T-helper 17 cell (primary cell): ENCODE measurements around the gene CLSTN2. TPM values are rescaled to one million over a fixed set of nuclear protein-coding genes. Genes with fewer than 3 reads are reported as not detected.
"Not testable (repeated sequence)": the region's sequence is repeated elsewhere in the genome, so short reads cannot be mapped to it uniquely, and the experiment has no call there.

Experiments
- ATAC-seq: fragments of 150-1000 bp; cut with Tn5 transposase; 2 replicates; pipeline ENCODE4 v1.10.0; 2021; ENCODE audit warnings: mild to moderate bottlenecking, moderate library complexity
- DNase-seq, 3 donors: peaks; one replicate each; pipeline versions ENCODE4 v3.0.0 to v3.0.0-alpha.2; 2020 to 2021
- H3K9me3 ChIP-seq: one replicate; pipeline ENCODE4 v1.7.0; 2013; ENCODE audit warnings: low read length, mild to moderate bottlenecking; ENCODE audit not compliant: control insufficient read depth, poor library complexity, severe bottlenecking
- H3K27ac Mint-ChIP-seq: one replicate; pipeline ENCODE4 v1.8.0; 2022; ENCODE audit warnings: mild to moderate bottlenecking, moderate library complexity, mixed read lengths
- H3K27me3 Mint-ChIP-seq: one replicate; pipeline ENCODE4 v1.8.0; 2022; ENCODE audit warnings: mixed read lengths
- H3K36me3 Mint-ChIP-seq: one replicate; pipeline ENCODE4 v1.8.0; 2022; ENCODE audit warnings: low read depth, mixed read lengths
- H3K4me1 Mint-ChIP-seq: one replicate; pipeline ENCODE4 v1.8.0; 2022; ENCODE audit warnings: mild to moderate bottlenecking, mixed read lengths
- H3K4me3 Mint-ChIP-seq: one replicate; pipeline ENCODE4 v1.8.0; 2022; ENCODE audit warnings: mild to moderate bottlenecking, moderate library complexity, mixed read lengths
- total RNA-seq, 4 donors: library from RNA in 2 of 4; stranded (reverse) in 2 of 4; gene quantifications; one replicate each; pipeline ENCODE4 v1.2.3 and lab custom pipeline; 2022 to 2026

Gene CLSTN2
- total RNA-seq, 2 donors from 2014 or later: not detected

DNA sequence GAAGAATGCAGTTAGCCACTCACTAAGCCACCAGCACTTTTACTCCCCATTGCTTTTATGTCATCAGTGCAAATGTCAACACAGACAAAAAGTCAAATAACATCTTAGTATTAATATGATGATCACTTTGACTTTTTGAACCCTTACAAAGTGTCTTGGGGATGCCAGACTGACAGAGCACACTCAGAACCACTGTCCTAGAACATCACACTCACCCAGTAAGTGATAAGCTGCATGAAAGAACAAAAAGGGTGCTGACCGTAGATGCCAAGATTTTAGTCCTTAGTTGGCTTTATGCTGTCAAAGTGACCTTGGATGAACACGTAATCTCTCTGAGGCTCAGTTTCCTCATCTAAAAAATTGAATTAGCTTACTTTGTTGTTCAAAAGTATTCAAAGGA is 463.4 kb downstream of the CLSTN2 start:
- DNase-seq: no peak
- Mint-ChIP-seq H3K4me3 (no peak overlapping the region), H3K36me3 (no peaks in the 10 kb centered on the region), H3K27ac (no peak overlapping the region), H3K4me1 (no peaks in the 10 kb centered on the region), H3K27me3 (peaks cover 10% of the 10 kb centered on the region)
- H3K9me3 ChIP-seq: no peaks in the 10 kb centered on the region
- ATAC-seq: no peak

DNA sequence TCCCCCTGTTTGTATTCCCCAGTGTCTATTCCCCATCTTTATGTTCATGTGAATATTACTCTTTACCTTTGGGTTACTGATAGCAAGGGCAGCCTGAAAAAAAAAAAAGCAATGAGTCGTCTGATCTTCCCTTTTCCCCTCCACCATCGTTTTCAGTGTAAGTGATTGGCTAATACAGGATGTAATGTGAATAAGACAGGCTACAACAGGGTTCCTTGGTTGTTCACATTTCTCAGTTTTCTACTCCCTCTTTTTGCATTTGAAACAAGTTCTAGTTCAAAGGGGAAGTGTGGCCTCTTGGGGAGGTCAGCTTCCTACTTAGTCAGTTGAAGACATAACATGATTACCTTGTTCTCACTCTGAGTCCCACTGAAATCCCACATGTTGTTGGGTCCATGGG is 464.9 kb downstream of the CLSTN2 start:
- H3K36me3 Mint-ChIP-seq: no peaks in the 10 kb centered on the region
- H3K27me3 Mint-ChIP-seq: peaks cover 4% of the 10 kb centered on the region
- H3K27ac Mint-ChIP-seq: no peak overlapping the region
- ATAC-seq (no peak), DNase-seq (no peak)
- no peak overlapping the region for H3K4me3 Mint-ChIP-seq
- H3K4me1 Mint-ChIP-seq: no peaks in the 10 kb centered on the region
- no peaks in the 10 kb centered on the region for H3K9me3 ChIP-seq

DNA sequence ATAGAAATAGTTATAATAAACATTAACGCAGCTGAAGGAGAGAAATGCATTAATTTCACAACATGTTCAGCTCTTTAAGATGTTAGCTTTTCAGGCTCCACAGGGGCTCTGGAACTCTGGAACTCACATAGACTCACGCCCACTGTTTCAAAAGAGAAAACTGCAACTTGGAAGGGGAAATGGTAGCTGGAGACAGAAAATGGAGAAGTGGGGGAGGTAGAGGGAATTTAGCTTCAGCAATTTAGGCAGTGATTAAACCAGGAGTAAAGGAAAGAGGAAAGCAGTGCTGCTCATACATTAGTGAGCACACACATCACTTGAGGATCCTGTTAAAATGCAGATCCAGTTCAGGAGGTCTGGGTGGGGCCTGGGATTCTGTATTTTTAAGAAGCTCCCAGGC is 468.1 kb downstream of the CLSTN2 start:
- ATAC-seq: no peak
- no peaks in the 10 kb centered on the region for H3K27me3 Mint-ChIP-seq

DNA sequence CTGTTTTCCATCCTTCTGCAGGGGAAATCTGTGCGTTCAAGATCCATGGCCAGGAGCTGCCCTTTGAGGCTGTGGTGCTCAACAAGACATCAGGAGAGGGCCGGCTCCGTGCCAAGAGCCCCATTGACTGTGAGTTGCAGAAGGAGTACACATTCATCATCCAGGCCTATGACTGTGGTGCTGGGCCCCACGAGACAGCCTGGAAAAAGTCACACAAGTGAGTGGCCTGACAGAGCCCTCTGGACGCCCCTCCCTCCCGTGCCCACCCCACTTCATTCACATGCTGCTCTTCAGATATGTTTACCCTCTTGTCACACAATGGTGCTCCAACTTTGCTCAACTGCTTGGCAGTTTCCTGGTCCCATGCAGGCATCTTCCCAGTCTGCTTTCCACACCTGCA is 468.6 kb downstream of the CLSTN2 start:
- Mint-ChIP-seq H3K27me3 (no peaks in the 10 kb centered on the region), H3K4me1 (no peaks in the 10 kb centered on the region), H3K4me3 (no peak overlapping the region), H3K27ac (no peak overlapping the region), H3K36me3 (no peaks in the 10 kb centered on the region)
- no peaks in the 10 kb centered on the region for H3K9me3 ChIP-seq
- ATAC-seq: no peak
- no peak for DNase-seq

More for the DNA sequence above, 468.1 kb downstream of the CLSTN2 start:
- no peak overlapping the region for H3K27ac Mint-ChIP-seq
- H3K9me3 ChIP-seq: no peaks in the 10 kb centered on the region
- DNase-seq: no peak
- no peaks in the 10 kb centered on the region for H3K4me1 Mint-ChIP-seq
- no peaks in the 10 kb centered on the region for H3K36me3 Mint-ChIP-seq
- H3K4me3 Mint-ChIP-seq: no peak overlapping the region

DNA sequence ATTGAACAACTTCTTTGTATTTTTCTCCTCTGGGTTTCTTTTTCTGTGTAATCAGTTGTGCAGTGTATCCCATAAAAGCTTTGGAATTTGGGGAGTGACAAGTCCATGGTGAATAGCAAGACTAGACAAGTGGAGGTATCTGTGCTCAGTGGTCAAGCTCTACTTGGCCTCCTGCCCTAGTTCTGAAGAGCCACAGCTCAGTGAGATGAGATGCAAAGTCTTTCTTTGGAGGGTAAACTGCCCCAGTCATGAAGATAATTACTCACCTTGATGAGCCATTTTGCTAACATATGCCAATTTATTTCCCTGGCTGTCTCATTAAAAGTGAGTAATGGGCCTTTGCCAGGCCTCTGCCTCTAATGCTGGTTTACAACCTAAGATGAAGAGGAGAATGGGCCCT is 471.7 kb downstream of the CLSTN2 start:
- Mint-ChIP-seq H3K27ac (no peak overlapping the region), H3K4me3 (no peak overlapping the region), H3K4me1 (no peaks in the 10 kb centered on the region), H3K27me3 (no peaks in the 10 kb centered on the region), H3K36me3 (no peaks in the 10 kb centered on the region)
- DNase-seq (no peak), ATAC-seq (no peak)
- no peaks in the 10 kb centered on the region for H3K9me3 ChIP-seq

DNA sequence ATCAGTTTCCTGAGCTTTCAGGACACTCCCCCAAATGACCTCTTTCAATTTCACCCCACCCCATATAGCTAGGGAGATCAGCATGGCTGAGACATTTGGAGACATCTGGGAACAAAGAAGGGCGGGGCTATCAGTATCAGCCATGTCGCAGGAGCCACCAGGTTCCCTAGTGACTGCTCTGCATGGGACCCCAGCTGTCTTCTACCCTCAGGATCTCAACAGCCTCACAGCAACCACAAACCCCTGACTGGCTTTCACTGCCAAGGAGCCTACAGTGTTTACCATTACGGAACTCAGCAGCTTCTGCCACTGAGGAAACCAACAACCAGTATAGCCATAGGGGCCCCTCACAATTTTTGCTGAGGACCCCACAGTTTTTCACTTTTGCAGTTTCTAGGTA is 473.3 kb downstream of the CLSTN2 start:
- H3K36me3 Mint-ChIP-seq: no peaks in the 10 kb centered on the region
- no peaks in the 10 kb centered on the region for H3K4me1 Mint-ChIP-seq
- no peak for DNase-seq
- ATAC-seq: no peak
- no peak overlapping the region for H3K4me3 Mint-ChIP-seq
- H3K27me3 Mint-ChIP-seq: no peaks in the 10 kb centered on the region
- H3K9me3 ChIP-seq: no peaks in the 10 kb centered on the region
- no peak overlapping the region for H3K27ac Mint-ChIP-seq

DNA sequence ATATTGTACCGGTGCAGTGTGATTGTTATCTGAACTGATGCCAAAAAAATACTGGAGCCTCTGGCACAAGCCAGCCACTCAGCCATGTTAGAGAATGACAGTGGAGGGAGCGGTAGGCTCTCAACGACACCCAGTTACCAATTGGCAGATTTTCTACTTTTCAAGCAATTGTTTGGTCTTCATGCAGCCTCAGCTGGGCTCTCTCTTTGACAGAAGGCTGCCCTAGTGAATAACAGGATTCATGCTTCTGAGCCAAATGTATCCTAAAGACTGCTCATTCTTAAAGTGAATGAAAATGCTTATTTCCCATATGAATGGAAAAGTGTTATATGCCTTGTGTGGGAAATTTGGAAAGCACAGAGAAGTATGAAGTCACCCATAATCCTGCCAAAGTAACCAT is 481.7 kb downstream of the CLSTN2 start:
- no peaks in the 10 kb centered on the region for H3K9me3 ChIP-seq
- no peak for ATAC-seq
- no peak for DNase-seq
- Mint-ChIP-seq H3K27ac (no peak overlapping the region), H3K4me3 (no peak overlapping the region), H3K4me1 (no peaks in the 10 kb centered on the region), H3K27me3 (no peaks in the 10 kb centered on the region), H3K36me3 (no peaks in the 10 kb centered on the region)

DNA sequence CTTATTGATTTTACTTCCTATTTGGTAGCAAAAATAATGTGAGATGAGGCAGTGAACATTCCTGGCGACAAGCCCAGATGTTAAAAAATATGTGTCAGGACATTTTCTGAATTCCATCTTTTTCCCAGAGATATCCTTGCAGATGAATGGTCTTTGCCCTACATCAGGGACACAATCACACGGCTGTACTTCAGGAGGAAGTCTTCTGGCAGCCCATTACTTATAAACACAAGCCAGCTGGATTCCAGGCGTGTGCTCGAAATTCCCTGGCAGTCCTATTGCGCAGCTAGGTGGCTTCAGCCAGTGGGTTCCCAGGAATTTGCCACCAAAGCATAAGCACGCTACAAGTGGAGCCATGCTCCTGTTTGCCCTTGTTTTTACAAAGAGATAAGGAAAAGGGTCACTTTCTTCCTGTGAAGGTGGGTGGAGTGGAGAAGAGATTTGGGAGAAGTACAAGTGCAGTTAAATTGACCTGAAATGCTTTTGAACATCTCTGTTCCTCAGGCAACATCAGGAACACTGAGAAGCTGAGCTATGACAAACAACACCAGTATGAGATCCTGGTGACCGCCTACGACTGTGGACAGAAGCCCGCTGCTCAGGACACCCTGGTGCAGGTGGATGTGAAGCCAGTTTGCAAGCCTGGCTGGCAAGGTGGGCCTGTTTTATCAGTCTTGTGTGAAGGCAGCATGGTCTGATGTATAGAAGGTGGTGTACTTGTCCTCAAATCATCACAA is 485.8 kb downstream of the CLSTN2 start:
- H3K27me3 Mint-ChIP-seq: no peaks in the 10 kb centered on the region
- no peaks in the 10 kb centered on the region for H3K36me3 Mint-ChIP-seq
- ATAC-seq: no peak
- DNase-seq: no peak
- H3K4me3 Mint-ChIP-seq: no peak overlapping the region
- no peaks in the 10 kb centered on the region for H3K4me1 Mint-ChIP-seq
- no peak overlapping the region for H3K27ac Mint-ChIP-seq
- no peaks in the 10 kb centered on the region for H3K9me3 ChIP-seq

DNA sequence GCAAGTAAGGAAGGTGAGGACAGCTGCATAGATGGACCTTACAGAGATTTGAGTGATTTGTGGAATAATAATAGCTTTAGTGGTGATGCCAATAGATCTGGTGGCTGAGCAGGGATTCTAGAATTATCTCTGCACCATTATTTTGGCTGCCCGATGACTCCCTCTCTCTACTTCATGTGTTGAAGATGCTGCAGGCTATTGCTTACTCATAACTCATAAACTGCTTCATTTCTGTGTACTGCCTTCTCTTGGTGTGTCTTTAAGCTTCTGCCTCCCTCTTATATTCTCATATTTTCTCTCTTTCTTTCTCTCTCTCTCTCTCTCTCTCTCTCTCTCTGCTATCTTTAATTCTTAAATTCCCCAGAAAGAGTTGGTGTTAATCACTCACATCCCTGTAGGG is 486.9 kb downstream of the CLSTN2 start:
- H3K36me3 Mint-ChIP-seq: no peaks in the 10 kb centered on the region
- no peak overlapping the region for H3K4me3 Mint-ChIP-seq
- H3K27me3 Mint-ChIP-seq: no peaks in the 10 kb centered on the region
- H3K9me3 ChIP-seq: no peaks in the 10 kb centered on the region
- DNase-seq: no peak
- ATAC-seq: no peak
- H3K27ac Mint-ChIP-seq: no peak overlapping the region
- no peaks in the 10 kb centered on the region for H3K4me1 Mint-ChIP-seq

DNA sequence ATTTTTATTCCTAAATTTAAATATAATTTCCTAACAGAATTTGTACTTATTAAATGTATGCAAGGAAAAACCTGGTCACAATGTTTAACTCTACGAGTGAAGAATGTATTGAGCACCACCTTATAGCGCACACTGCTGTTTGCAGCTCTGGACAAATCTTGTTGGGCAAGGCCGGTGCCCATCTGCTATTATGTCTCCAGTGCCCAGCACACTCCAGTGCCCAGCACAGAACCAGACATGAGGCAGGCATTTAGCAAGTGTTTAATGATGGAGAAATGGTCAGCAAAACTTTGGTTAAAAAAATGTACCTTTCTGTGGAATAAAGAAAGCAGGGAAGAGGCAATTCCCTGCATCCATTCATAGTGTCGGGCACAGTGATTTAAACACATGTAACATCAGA is 488.2 kb downstream of the CLSTN2 start:
- ATAC-seq (no peak), DNase-seq (no peak)
- H3K4me3 Mint-ChIP-seq: no peak overlapping the region
- H3K27me3 Mint-ChIP-seq: peaks cover under 1% of the 10 kb centered on the region
- no peak overlapping the region for H3K27ac Mint-ChIP-seq
- no peaks in the 10 kb centered on the region for H3K36me3 Mint-ChIP-seq
- no peaks in the 10 kb centered on the region for H3K4me1 Mint-ChIP-seq
- no peaks in the 10 kb centered on the region for H3K9me3 ChIP-seq

DNA sequence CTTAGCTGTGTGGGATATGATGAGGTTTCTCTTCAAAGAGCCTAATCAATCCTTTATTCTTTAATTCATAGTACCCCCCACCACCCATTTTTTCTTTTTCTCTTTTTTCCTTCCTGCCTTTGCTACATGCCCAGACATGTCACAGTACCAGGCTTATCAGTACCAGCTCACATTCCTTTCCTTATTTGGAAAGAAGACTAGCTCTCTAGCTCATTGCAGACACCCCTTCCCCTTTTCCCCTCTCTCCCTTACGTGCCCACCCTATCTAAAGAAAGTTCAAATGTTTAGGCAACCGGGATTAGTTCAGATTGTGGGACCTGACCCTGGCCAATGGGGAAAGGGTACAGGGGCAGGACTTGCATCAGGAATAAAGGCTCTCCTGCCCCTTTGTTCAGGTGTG is 488.6 kb downstream of the CLSTN2 start:
- DNase-seq, H3K4me1 Mint-ChIP-seq, H3K27me3 Mint-ChIP-seq, H3K36me3 Mint-ChIP-seq, ATAC-seq, H3K4me3 Mint-ChIP-seq, H3K9me3 ChIP-seq, H3K27ac Mint-ChIP-seq: not testable (repeated sequence)

DNA sequence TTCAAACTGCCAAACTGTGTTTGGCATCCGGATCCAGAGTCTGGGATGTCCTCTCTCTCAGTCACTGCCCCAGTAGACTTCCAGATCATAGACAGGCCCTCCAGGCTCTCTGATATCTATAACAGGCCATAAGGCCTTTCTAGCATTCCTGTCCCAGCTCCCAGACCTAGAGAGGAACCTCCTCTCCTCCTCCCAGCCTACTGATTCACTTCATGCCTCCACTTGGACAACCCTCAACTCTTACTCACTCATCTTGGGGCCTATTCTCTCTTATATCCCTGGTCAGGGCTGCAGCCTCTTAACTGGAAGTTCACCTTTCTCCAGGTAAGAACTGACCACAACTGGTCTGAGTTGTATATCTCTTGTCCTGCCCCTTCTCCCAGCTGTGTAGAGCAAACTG is 489.2 kb downstream of the CLSTN2 start:
- Mint-ChIP-seq H3K27ac (no peak overlapping the region), H3K4me3 (no peak overlapping the region), H3K4me1 (no peaks in the 10 kb centered on the region), H3K36me3 (no peaks in the 10 kb centered on the region), H3K27me3 (peaks cover 9% of the 10 kb centered on the region)
- no peak for DNase-seq
- no peak for ATAC-seq
- no peaks in the 10 kb centered on the region for H3K9me3 ChIP-seq

DNA sequence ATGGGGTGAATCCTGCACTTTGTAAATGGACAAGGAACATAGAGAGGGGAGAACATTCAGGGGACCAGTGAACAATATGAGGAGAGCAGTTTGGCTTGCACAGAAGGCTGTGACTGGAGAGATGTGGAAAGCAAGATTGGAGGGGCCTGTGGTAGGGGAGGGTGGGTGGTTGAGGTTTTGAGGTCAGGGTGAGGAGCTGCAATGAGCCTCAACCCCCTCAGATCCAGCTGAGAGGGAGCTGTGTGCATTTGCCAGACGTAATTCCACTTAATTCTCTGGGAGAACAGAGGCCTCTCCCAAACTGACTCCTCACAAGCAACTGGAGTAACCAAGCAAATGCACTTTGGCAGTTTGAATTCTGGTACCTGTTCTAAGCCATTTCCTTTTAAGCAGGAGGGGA is 489.7 kb downstream of the CLSTN2 start:
- no peak overlapping the region for H3K4me3 Mint-ChIP-seq
- no peak overlapping the region for H3K27ac Mint-ChIP-seq
- H3K36me3 Mint-ChIP-seq: no peaks in the 10 kb centered on the region
- DNase-seq (no peak), ATAC-seq (no peak)
- no peaks in the 10 kb centered on the region for H3K9me3 ChIP-seq
- no peaks in the 10 kb centered on the region for H3K4me1 Mint-ChIP-seq
- H3K27me3 Mint-ChIP-seq: peaks cover 9% of the 10 kb centered on the region

DNA sequence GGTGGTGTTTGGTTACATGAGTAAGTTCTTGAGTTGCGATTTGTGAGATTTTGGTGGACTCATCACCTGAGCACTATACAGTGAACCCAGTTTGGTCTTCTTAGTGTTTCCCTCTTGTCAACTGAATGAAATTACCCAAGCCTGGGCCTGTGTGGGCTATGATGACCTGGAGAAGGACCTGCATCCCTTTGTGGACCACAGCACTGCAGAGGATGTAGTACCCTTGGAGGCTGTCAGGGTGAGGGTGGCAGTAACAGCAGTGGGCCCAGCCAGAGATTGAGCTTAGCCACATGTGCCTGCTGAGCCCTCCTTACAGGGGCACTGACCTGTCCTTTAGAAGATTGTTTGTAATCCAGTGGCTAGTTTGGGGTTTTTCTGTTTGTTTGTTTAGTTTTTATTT is 492.8 kb downstream of the CLSTN2 start:
- Mint-ChIP-seq H3K36me3 (no peaks in the 10 kb centered on the region), H3K27ac (no peak overlapping the region), H3K4me1 (no peaks in the 10 kb centered on the region), H3K4me3 (no peak overlapping the region), H3K27me3 (peaks cover 20% of the 10 kb centered on the region)
- DNase-seq (no peak), ATAC-seq (no peak)
- no peaks in the 10 kb centered on the region for H3K9me3 ChIP-seq
